ENCODE measurements around the gene PPFIA2. TPM values are rescaled to one million over a fixed set of nuclear protein-coding genes. Genes with fewer than 3 reads are reported as not detected.

PPFIA2 gene
- total RNA-seq, 4 donors from 2014 or later = 1.7 to 3.9 (median 2.0) TPM

DNA sequence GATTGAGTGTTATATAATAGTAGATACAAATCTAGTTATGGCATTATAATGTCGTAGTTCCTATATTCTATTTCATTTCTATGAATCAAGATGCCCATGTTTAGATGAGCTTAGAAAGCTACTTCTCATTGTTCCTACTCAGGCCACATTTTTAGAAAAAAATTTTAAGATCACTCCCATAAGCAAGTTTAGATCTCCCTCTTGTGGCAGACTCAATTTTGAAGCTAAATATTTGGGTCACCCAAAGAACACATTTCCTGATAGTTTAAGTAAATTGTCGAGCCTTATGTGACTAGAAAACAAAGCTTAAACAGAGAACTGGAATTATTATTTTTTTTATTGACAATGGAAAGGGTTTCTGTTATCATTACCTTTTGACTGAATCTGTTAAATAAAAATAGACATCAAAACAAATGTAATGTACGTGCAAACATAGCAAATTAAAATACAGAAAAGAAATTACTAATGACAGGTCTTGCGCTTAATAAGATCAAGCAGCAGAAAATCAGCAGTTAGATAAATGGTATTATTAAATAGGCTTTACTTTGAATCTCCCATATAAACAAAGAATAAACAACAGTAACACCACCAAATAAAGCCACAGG is 501.1 kb downstream of the PPFIA2 start:
- Histone ChIP-seq H3K9me3 (no peaks in the 10 kb centered on the region), H3K36me3 (no peaks in the 10 kb centered on the region), H3K27me3 (no peaks in the 10 kb centered on the region), H3K27ac (no peak overlapping the region), H3K4me1 (no peaks in the 10 kb centered on the region), H3K4me3 (replicated peaks in 1 of 3) (no peak overlapping the region)
- TF ChIP-seq POLR2A (IDR thresholded peaks at IDR 0.05) = no peak
- TF ChIP-seq CTCF (IDR thresholded peaks at IDR 0.05) = peak in 4 of 6 experiments; percentile 24 to 65 (median 58)
- intact Hi-C loops (cut with DNase I) = no loop called here
- 55 to 57% methylated on average over 4 of the region's 4 CpGs for WGBS, 2 donors
- DNase-seq = no peak

DNA sequence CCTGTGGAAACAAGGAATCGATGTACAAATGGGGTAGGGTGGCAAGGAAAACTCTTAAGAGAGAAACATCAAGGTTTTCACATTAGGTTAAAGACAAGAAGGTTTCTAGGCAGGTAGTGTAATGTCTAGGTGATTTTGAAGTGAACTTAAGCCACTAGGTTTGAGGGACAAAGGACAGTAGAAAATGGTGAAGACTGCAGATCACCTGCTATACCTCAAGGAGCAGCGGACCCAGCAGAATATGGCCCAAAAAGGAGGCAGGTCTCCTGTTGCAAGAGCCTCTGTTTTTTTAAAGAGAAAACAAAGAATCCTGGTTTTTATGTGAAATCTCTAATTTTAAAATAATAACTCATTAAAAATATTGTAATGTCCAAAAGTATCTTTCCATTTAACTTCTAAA is 503.2 kb downstream of the PPFIA2 start:
- TF ChIP-seq POLR2A (IDR thresholded peaks at IDR 0.05) (no peak), CTCF (IDR thresholded peaks at IDR 0.05) (no peak)
- Histone ChIP-seq H3K27ac (no peak overlapping the region), H3K36me3 (no peaks in the 10 kb centered on the region), H3K4me1 (no peaks in the 10 kb centered on the region), H3K4me3 (replicated peaks in 1 of 3) (no peak overlapping the region), H3K27me3 (no peaks in the 10 kb centered on the region), H3K9me3 (no peaks in the 10 kb centered on the region)
- WGBS, 2 donors = 63 to 69% methylated on average over 2 of the region's 2 CpGs
- intact Hi-C loops (cut with DNase I) = no loop called here
- no peak for DNase-seq

GRCh38 chr12:81255456-81255855 is 503.7 kb downstream of the PPFIA2 start:
- intact Hi-C loops (cut with DNase I) = no loop called here
- WGBS, 2 donors = 43 to 59% methylated on average over 7 of the region's 7 CpGs
- H3K27ac ChIP-seq = no peak overlapping the region
- H3K36me3 ChIP-seq = no peaks in the 10 kb centered on the region
- no peaks in the 10 kb centered on the region for H3K4me1 ChIP-seq
- no peaks in the 10 kb centered on the region for H3K27me3 ChIP-seq
- no peak overlapping the region for H3K4me3 ChIP-seq (replicated peaks in 1 of 3)
- no peak for TF ChIP-seq POLR2A (IDR thresholded peaks at IDR 0.05)
- TF ChIP-seq CTCF (IDR thresholded peaks at IDR 0.05) = no peak
- no peaks in the 10 kb centered on the region for H3K9me3 ChIP-seq
- DNase-seq = peak; percentile 56 to 71

- Histone ChIP-seq H3K4me3 (replicated peaks in 1 of 3) (no peak overlapping the region), H3K27me3 (no peaks in the 10 kb centered on the region), H3K4me1 (peaks cover 4 to 8% of the 10 kb centered on the region in 2 donors), H3K9me3 (no peaks in the 10 kb centered on the region), H3K27ac (no peak overlapping the region), H3K36me3 (no peaks in the 10 kb centered on the region)
- intact Hi-C loops (cut with DNase I) = no loop called here
- WGBS, 2 donors = 88 to 95% methylated on average over 3 of the region's 3 CpGs
- no peak for DNase-seq
- TF ChIP-seq POLR2A (IDR thresholded peaks at IDR 0.05) (no peak), CTCF (IDR thresholded peaks at IDR 0.05) (no peak)
Measured at GRCh38 chr12:81253360-81253759, 505.8 kb downstream of the PPFIA2 start.

DNA sequence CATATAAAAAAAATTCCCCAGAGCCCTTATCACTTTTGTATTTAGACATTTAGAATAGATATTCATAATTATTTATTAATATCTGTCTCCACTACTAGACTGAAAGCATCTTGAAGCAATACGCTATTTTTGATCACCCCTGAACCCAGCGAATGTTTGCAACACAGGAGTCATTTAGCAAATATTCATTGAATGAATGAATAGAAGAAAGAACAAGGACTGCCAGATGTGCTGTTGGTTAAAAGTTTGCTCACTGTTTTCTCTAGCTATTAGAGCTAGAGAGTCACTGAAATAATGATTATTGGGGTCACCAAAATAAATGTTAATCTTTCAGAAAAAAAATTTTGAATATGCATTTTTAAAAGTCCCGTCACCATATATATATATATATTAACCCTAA is 506.9 kb downstream of the PPFIA2 start:
- no peaks in the 10 kb centered on the region for H3K9me3 ChIP-seq
- H3K36me3 ChIP-seq = no peaks in the 10 kb centered on the region
- intact Hi-C loops (cut with DNase I) = no loop called here
- no peaks in the 10 kb centered on the region for H3K27me3 ChIP-seq
- WGBS, 2 donors = 95 to 98% methylated on average over 3 of the region's 3 CpGs
- H3K4me1 ChIP-seq = peaks cover 4 to 8% of the 10 kb centered on the region in 2 donors
- TF ChIP-seq POLR2A (IDR thresholded peaks at IDR 0.05) (no peak), CTCF (IDR thresholded peaks at IDR 0.05) (no peak)
- no peak for DNase-seq
- no peak overlapping the region for H3K4me3 ChIP-seq (replicated peaks in 1 of 3)
- no peak overlapping the region for H3K27ac ChIP-seq
